H1 (cell line): ENCODE measurements around the gene MAML3. TPM values are rescaled to one million over a fixed set of nuclear protein-coding genes. Genes with fewer than 3 reads are reported as not detected.

Source experiments
- CTCF ChIA-PET: fragments of 300-600 bp; sonication (Branson Sonifier 250); formaldehyde crosslinking; loops from one replicate; lab custom pipeline; 2021; ENCODE audit not compliant: partially characterized antibody; lab: Charles Lee
- POLR2A ChIA-PET: fragments of 300-600 bp; sonication (Branson Sonifier 250); formaldehyde crosslinking; loops from one replicate; lab custom pipeline; 2021; ENCODE audit warnings: inconsistent platforms; ENCODE audit not compliant: partially characterized antibody; lab: Charles Lee
- DNase-seq, 2 experiments: peaks; one replicate each; pipeline versions ENCODE4 v3.0.0 to v3.0.0-alpha.2; 2010 to 2022; ENCODE audit warnings: low spot score in 2 of 2, low read depth in 1 of 2, mixed read lengths in 1 of 2
- FAIRE-seq: peaks from 2 replicates; lab custom pipeline; 2011; peaks lifted over from hg19 to GRCh38; lab: Jason Lieb, UNC
- H2AFZ ChIP-seq: 2 replicates; pipeline ENCODE4 v1.8.1; 2012; ENCODE audit warnings: low read length, inconsistent platforms
- H2AK5ac ChIP-seq: 2 replicates; pipeline ENCODE4 v1.6.1; 2013; ENCODE audit warnings: low read depth, low read length
- H2BK120ac ChIP-seq: replicated peaks from 2 replicates; pipeline ENCODE3; 2013; ENCODE audit warnings: low read depth, low read length, inconsistent platforms
- H2BK12ac ChIP-seq: 2 replicates; pipeline ENCODE4 v1.6.1; 2013; ENCODE audit warnings: low read depth, low read length
- H2BK15ac ChIP-seq: 2 replicates; pipeline ENCODE4 v1.6.1; 2013; ENCODE audit warnings: low read length
- H2BK20ac ChIP-seq: 2 replicates; pipeline ENCODE4 v1.6.1; 2013; ENCODE audit warnings: low read length
- H2BK5ac ChIP-seq: 2 replicates; pipeline ENCODE4 v1.6.1; 2013; ENCODE audit warnings: low read depth, low read length
- H3K14ac ChIP-seq: 2 replicates; pipeline ENCODE4 v1.6.1; 2013; ENCODE audit warnings: inconsistent platforms; ENCODE audit not compliant: insufficient read length
- H3K18ac ChIP-seq: 2 replicates; pipeline ENCODE4 v1.6.1; 2013; ENCODE audit warnings: low read length; ENCODE audit errors: extremely low read depth
- H3K23ac ChIP-seq: 2 replicates; pipeline ENCODE4 v1.6.1; 2013; ENCODE audit warnings: inconsistent platforms; ENCODE audit not compliant: insufficient read length
- H3K23me2 ChIP-seq: 2 replicates; pipeline ENCODE4 v1.6.1; 2013; ENCODE audit warnings: low read depth, low read length
- H3K27ac ChIP-seq: 2 replicates; pipeline ENCODE4 v1.6.1; 2011; ENCODE audit warnings: low read depth, low read length, inconsistent platforms
- H3K27me3 ChIP-seq, 4 experiments: replicated peaks in 1 of 4; 1 replicate in 1 of 4; 2 replicates in 3 of 4; pipeline versions ENCODE4 v1.6.1 to v1.8.1; 2011 to 2013; ENCODE audit warnings: low read length in 3 of 4, mild to moderate bottlenecking in 3 of 4, inconsistent platforms in 2 of 4, mixed read lengths in 2 of 4, moderate library complexity in 1 of 4; ENCODE audit not compliant: control insufficient read depth in 3 of 4, insufficient read depth in 3 of 4; ENCODE audit errors: extremely low read depth in 1 of 4
- H3K36me3 ChIP-seq, 4 experiments: 2 replicates each; pipeline versions ENCODE4 v1.6.1 to v1.8.1; 2011 to 2013; ENCODE audit warnings: mild to moderate bottlenecking in 4 of 4, low read length in 3 of 4, moderate library complexity in 2 of 4, control low read depth in 1 of 4, inconsistent platforms in 1 of 4; ENCODE audit not compliant: insufficient read depth in 4 of 4, control insufficient read depth in 2 of 4
- H3K4ac ChIP-seq: replicated peaks from 2 replicates; pipeline ENCODE3; 2013; ENCODE audit warnings: low read length, low read depth, mixed read lengths, inconsistent platforms; ENCODE audit not compliant: insufficient read length
- H3K4me1 ChIP-seq, 4 experiments: replicated peaks in 1 of 4; 1 replicate in 1 of 4; 2 replicates in 3 of 4; pipeline versions ENCODE4 v1.6.1 to v1.8.1; 2011 to 2013; ENCODE audit warnings: low read length in 3 of 4, inconsistent platforms in 2 of 4, mixed read lengths in 1 of 4; ENCODE audit not compliant: insufficient read depth in 4 of 4, control insufficient read depth in 3 of 4
- H3K4me2 ChIP-seq, 2 experiments: 2 replicates each; pipeline versions ENCODE4 v1.6.1 to v1.8.1; 2011 to 2013; ENCODE audit warnings: low read depth in 2 of 2, low read length in 2 of 2, control low read depth in 1 of 2, inconsistent platforms in 1 of 2, mild to moderate bottlenecking in 1 of 2; ENCODE audit not compliant: insufficient read depth in 1 of 2
- H3K4me3 ChIP-seq, 4 experiments: fragments of 200-600, 300-600 bp in 1 of 4; sonication (generic), shearing (Covaris generic), sonication (Bioruptor Twin) in 1 of 4; 2 replicates each; pipeline versions ENCODE4 v1.5.1 to v1.8.1; 2011 to 2016; ENCODE audit warnings: low read length in 4 of 4, low read depth in 3 of 4, control low read depth in 2 of 4, inconsistent platforms in 2 of 4, mild to moderate bottlenecking in 2 of 4, mixed read lengths in 1 of 4, moderate library complexity in 1 of 4; ENCODE audit not compliant: insufficient read depth in 2 of 4; ENCODE audit errors: extremely low read depth in 1 of 4
- H3K56ac ChIP-seq: replicated peaks from 2 replicates; pipeline ENCODE3; 2013; ENCODE audit warnings: low read depth, mild to moderate bottlenecking, mixed read lengths, low read length, inconsistent platforms; ENCODE audit not compliant: insufficient read length
- H3K79me1 ChIP-seq: 2 replicates; pipeline ENCODE4 v1.6.1; 2013; ENCODE audit warnings: low read depth, low read length, control low read depth
- H3K79me2 ChIP-seq, 2 experiments: 2 replicates each; pipeline versions ENCODE4 v1.6.1 to v1.8.1; 2012 to 2013; ENCODE audit warnings: low read length in 2 of 2, mild to moderate bottlenecking in 2 of 2, inconsistent platforms in 1 of 2; ENCODE audit not compliant: insufficient read depth in 2 of 2, control insufficient read depth in 1 of 2
- H3K9ac ChIP-seq, 4 experiments: replicated peaks in 1 of 4; 1 replicate in 1 of 4; 2 replicates in 3 of 4; pipeline versions ENCODE4 v1.6.1 to v1.8.1; 2011 to 2013; ENCODE audit warnings: low read depth in 3 of 4, low read length in 3 of 4, control low read depth in 2 of 4, mild to moderate bottlenecking in 2 of 4, moderate library complexity in 2 of 4, inconsistent platforms in 1 of 4; ENCODE audit errors: extremely low read depth in 1 of 4
- H3K9me3 ChIP-seq, 2 experiments: 2 replicates each; pipeline versions ENCODE4 v1.6.1 to v1.8.1; 2012 to 2013; ENCODE audit warnings: mild to moderate bottlenecking in 2 of 2, moderate library complexity in 2 of 2, control low read depth in 1 of 2, inconsistent platforms in 1 of 2, low read depth in 1 of 2, low read length in 1 of 2, mixed read lengths in 1 of 2; ENCODE audit not compliant: insufficient read depth in 2 of 2
- H4K20me1 ChIP-seq, 2 experiments: replicated peaks in 1 of 2; 2 replicates each; pipeline versions ENCODE3 to v1.8.1; 2011 to 2013; ENCODE audit warnings: inconsistent platforms in 2 of 2, low read length in 2 of 2, mild to moderate bottlenecking in 1 of 2; ENCODE audit not compliant: insufficient read depth in 2 of 2, control insufficient read depth in 1 of 2
- H4K5ac ChIP-seq: 2 replicates; pipeline ENCODE4 v1.6.1; 2013; ENCODE audit warnings: low read length, low read depth, mixed read lengths, inconsistent platforms; ENCODE audit not compliant: insufficient read length
- H4K8ac ChIP-seq: 2 replicates; pipeline ENCODE4 v1.8.0; 2013; ENCODE audit warnings: mild to moderate bottlenecking, moderate library complexity, low read length, inconsistent platforms; ENCODE audit not compliant: insufficient read depth; ENCODE audit errors: extremely low read depth
- H4K91ac ChIP-seq: replicated peaks from 2 replicates; pipeline ENCODE3; 2013; ENCODE audit warnings: low read length, mixed read lengths, inconsistent platforms; ENCODE audit not compliant: insufficient read length
- CREB1 ChIP-seq: IDR thresholded peaks from 2 replicates; pipeline ENCODE4 v1.6.1; 2012; ENCODE audit warnings: inconsistent platforms
- WGBS, 2 experiments: shearing (Covaris generic) in 1 of 2; methylation state at CpG; one replicate each; pipeline versions ENCODE4 v1.1.6 to v1.1.7; 2013 to 2015; ENCODE audit warnings: low lambda C conversion rate in 2 of 2, mixed read lengths in 2 of 2, inconsistent platforms in 1 of 2, low coverage in 1 of 2, missing lambda C conversion rate in 1 of 2; ENCODE audit not compliant: insufficient replicate concordance in 2 of 2, insufficient coverage in 1 of 2, insufficient read length in 1 of 2; ENCODE audit errors: extremely low coverage in 1 of 2, missing lambda C conversion rate in 1 of 2; 5-methylcytosine and 5-hydroxymethylcytosine counted together
- polyA plus RNA-seq, 7 experiments: library from polyadenylated mRNA; depleted of rRNA in 3 of 7; stranded (reverse) in 5 of 7; unstranded in 2 of 7; fragments of >200 nt in 5 of 7; fragments of 200-250 nt in 2 of 7; gene quantifications; 1 replicate in 5 of 7; 2 replicates in 1 of 7; 4 replicates in 1 of 7; pipeline versions ENCODE4 v1.2.1 to v1.2.3, GENCODE V29; 2011 to 2013; ENCODE audit warnings: missing spikeins in 2 of 7, mixed read lengths in 2 of 7
- total RNA-seq: library from RNA; stranded (reverse); fragmentation: NEBNext Ultra II Directional; extraction: Animal tissue kit (Norgen Biotek cat#: 25700); gene quantifications from 2 replicates; pipeline ENCODE4 v1.2.1, GENCODE V29; 2021
- TF ChIP-seq, protein P1 (sequence below): IDR thresholded peaks from 2 replicates; pipeline ENCODE4 v1.6.1; 2012; ENCODE audit warnings: low read length, inconsistent platforms

Gene MAML3
- total and polyA plus RNA-seq, 2 of the 8 experiments (the other 6 are each of a cell fraction or from before 2014, with no cell fraction given), result 2.1 to 5.7 TPM

DNA sequence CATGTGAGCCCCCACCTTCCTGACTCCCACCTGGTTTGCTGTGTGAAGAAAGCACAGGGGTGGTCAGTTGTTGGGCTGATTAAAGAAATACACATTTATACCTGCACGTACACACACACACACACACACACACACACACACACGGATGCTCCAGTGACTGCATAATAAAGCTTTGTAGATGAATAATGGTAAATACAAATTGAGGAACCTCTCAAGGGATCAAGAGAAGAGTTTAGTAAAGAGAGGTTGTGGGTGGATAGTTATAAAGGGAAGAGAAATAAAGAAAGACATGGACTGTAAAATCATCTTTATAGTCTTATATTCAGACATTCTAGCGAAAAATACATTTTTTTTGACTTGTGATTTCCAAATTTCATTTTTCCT is 344.2 kb downstream of the MAML3 start:
- Histone ChIP-seq H3K79me1 (no peaks in the 10 kb centered on the region), H2AK5ac (no peak overlapping the region), H3K18ac (no peak overlapping the region), H3K9me3 (peaks cover 6 to 7% of the 10 kb centered on the region in 2 experiments; a peak in 3 of 4 replicates), H2BK12ac (no peak overlapping the region), H3K9ac (no peak overlapping the region), H3K14ac (no peak overlapping the region), H3K4me1 (peaks cover 2 to 6% (median 3%) of the 10 kb centered on the region in 4 experiments; a peak in 4 of 7 replicates), H3K4me2 (no peak overlapping the region), H2AFZ (no peak overlapping the region), H3K79me2 (no peaks in the 10 kb centered on the region), H2BK5ac (no peak overlapping the region), H2BK15ac (no peak overlapping the region), H4K91ac (no peak overlapping the region), H3K4me3 (no peak overlapping the region), H4K8ac (no peak overlapping the region), H3K36me3 (no peaks in the 10 kb centered on the region), H3K27me3 (no peaks in the 10 kb centered on the region), H4K20me1 (no peaks in the 10 kb centered on the region), H3K4ac (no peak overlapping the region), H3K23me2 (no peaks in the 10 kb centered on the region), H2BK20ac (no peak overlapping the region), H3K23ac (no peak overlapping the region), H3K27ac (no peak overlapping the region), H4K5ac (no peak overlapping the region), H2BK120ac (no peak overlapping the region), H3K56ac (no peak overlapping the region)
- TF ChIP-seq CREB1, result no peak
- TF ChIP-seq, protein P1, sequence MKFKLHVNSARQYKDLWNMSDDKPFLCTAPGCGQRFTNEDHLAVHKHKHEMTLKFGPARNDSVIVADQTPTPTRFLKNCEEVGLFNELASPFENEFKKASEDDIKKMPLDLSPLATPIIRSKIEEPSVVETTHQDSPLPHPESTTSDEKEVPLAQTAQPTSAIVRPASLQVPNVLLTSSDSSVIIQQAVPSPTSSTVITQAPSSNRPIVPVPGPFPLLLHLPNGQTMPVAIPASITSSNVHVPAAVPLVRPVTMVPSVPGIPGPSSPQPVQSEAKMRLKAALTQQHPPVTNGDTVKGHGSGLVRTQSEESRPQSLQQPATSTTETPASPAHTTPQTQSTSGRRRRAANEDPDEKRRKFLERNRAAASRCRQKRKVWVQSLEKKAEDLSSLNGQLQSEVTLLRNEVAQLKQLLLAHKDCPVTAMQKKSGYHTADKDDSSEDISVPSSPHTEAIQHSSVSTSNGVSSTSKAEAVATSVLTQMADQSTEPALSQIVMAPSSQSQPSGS, result no peak
- ChIA-PET CTCF (interaction anchor here (1.1 to 2.0 kb wide), 4 partner anchors 11 to 75 kb away, joined by 3 to 7 read pairs (median 5); no protein-coding TSS in a partner anchor), POLR2A (no interaction called here)
- no peak for FAIRE-seq
- 76% methylated on average over 3 of the region's 3 CpGs; no CpG with 5 or more reads in 1 of the 2 experiments for WGBS, 2 experiments
- no peak for DNase-seq
